ENCODE results near the gene SEC16B. TPM values are rescaled to one million over a fixed set of nuclear protein-coding genes. Genes with fewer than 3 reads are reported as not detected.

SEC16B gene
- total RNA-seq, 1 experiment from 2014 or later = 0.39 TPM

DNA sequence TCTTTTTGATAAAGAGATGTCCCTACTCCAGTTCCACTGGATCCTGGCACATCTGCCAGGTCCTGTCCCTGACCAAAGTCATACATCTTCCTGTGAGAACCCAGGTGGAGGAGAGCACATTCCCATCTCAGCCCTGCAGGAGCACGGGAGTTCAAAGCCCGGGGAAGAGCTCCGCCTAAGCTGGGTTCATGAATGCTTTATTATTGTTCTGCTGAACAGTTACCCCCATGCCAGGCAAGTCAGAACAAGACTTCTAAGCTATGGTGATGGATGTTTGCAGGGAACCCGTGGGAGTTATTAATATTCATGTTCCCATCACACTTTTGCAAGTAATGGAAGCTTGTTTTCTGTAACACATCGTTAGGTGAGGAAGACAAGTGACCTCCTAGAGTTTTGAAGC, 62.9 kb downstream of the SEC16B start:
- ChIA-PET CTCF (no interaction called here), POLR2A (no interaction called here)
- no peaks in the 10 kb centered on the region for H3K4me1 ChIP-seq (ENCODE audit: control insufficient read depth, insufficient read depth, low read length)
- no peaks in the 10 kb centered on the region for H3K9me3 ChIP-seq (ENCODE audit: control insufficient read depth, insufficient read depth, low read depth, low read length)
- H3K27ac ChIP-seq (ENCODE audit: low read length) = no peak overlapping the region
- in situ Hi-C loops (cut with HindIII; ENCODE audit: low pct_unique_long_range_greater_than_20kb, low sequenced_read_pairs) (no loop called here), intact Hi-C loops (cut with micrococcal nuclease; ENCODE audit: unreplicated experiment) (no loop called here)
- H3K27me3 ChIP-seq (ENCODE audit: control insufficient read depth, insufficient read depth, low read length) = peaks cover 10% of the 10 kb centered on the region
- no peak for DNase-seq (ENCODE audit: low read depth, low spot score)
- TF ChIP-seq REST (IDR thresholded peaks at IDR 0.05; ENCODE audit: insufficient read depth in 1 of 2, low read depth in 2 of 2, low read length in 1 of 2) (no peak), POLR2AphosphoS5 (IDR thresholded peaks at IDR 0.05; ENCODE audit: low read depth, low read length) (no peak), SIN3A (IDR thresholded peaks at IDR 0.05; ENCODE audit: borderline replicate concordance, insufficient read depth, low read depth, low read length) (no peak), TCF7L2 (IDR thresholded peaks at IDR 0.05; ENCODE audit: low read depth, low read length) (no peak), CTCF (IDR thresholded peaks at IDR 0.05) (no peak)
- no peak overlapping the region for H3K4me3 ChIP-seq (ENCODE audit: low read depth in 2 of 2, low read length in 2 of 2)
- no peak for ATAC-seq
- no peaks in the 10 kb centered on the region for H3K36me3 ChIP-seq (ENCODE audit: control insufficient read depth, insufficient read depth, low read length)
- BruUV-seq (replicated peaks) = no TSS peak

GRCh38 chr1:177905686-177906085, 64.2 kb downstream of the SEC16B start:
- Histone ChIP-seq H3K4me3 (ENCODE audit: low read depth in 2 of 2, low read length in 2 of 2) (no peak overlapping the region), H3K9me3 (ENCODE audit: control insufficient read depth, insufficient read depth, low read depth, low read length) (no peaks in the 10 kb centered on the region), H3K4me1 (ENCODE audit: control insufficient read depth, insufficient read depth, low read length) (no peaks in the 10 kb centered on the region), H3K36me3 (ENCODE audit: control insufficient read depth, insufficient read depth, low read length) (no peaks in the 10 kb centered on the region), H3K27me3 (ENCODE audit: control insufficient read depth, insufficient read depth, low read length) (peaks cover 12% of the 10 kb centered on the region), H3K27ac (ENCODE audit: low read length) (no peak overlapping the region)
- DNase-seq (ENCODE audit: low read depth, low spot score) = no peak
- no TSS peak for BruUV-seq (replicated peaks)
- ATAC-seq = no peak
- CTCF ChIA-PET = interaction anchor here (0.6 kb wide), 2 partner anchors 28 to 87 kb away, joined by 4 to 6 read pairs; no protein-coding TSS in a partner anchor
- intact Hi-C loops (cut with micrococcal nuclease; ENCODE audit: unreplicated experiment) = no loop called here
- in situ Hi-C loops (cut with HindIII; ENCODE audit: low pct_unique_long_range_greater_than_20kb, low sequenced_read_pairs) = no loop called here
- POLR2A ChIA-PET = no interaction called here
- TF ChIP-seq CTCF (IDR thresholded peaks at IDR 0.05) = no peak
- TF ChIP-seq REST (IDR thresholded peaks at IDR 0.05; ENCODE audit: insufficient read depth in 1 of 2, low read depth in 2 of 2, low read length in 1 of 2) = no peak
- no peak for TF ChIP-seq POLR2AphosphoS5 (IDR thresholded peaks at IDR 0.05; ENCODE audit: low read depth, low read length)
- TF ChIP-seq TCF7L2 (IDR thresholded peaks at IDR 0.05; ENCODE audit: low read depth, low read length) = no peak
- TF ChIP-seq SIN3A (IDR thresholded peaks at IDR 0.05; ENCODE audit: borderline replicate concordance, insufficient read depth, low read depth, low read length) = no peak

All from Panc1 (cell line).